Stimulated activated CD8-positive, alpha-beta memory T cell treated with anti-CD3 and anti-CD28 coated beads, Interleukin-2, amount 100 ng/mL, for 1 hour (primary cell): ENCODE data around the gene TIAM2.
"Not testable (repeated sequence)": the region's sequence is repeated elsewhere in the genome, so short reads cannot be mapped to it uniquely, and the experiment has no call there.

Experiments used
- DNase-seq, 2 donors: peaks; one replicate each; pipeline ENCODE4 v3.0.0-alpha.2; 2020; ENCODE audit warnings: low read depth in 2 of 2

TIAM2 gene

GRCh38 chr6:154995254-154996015 lies at the start of gene TIAM2:
Gene TIAM2, plus strand, starts transcription at chr6:154995315. Its CDS starts 133,909 bp downstream, at chr6:155129224.
- no peak for DNase-seq

DNA sequence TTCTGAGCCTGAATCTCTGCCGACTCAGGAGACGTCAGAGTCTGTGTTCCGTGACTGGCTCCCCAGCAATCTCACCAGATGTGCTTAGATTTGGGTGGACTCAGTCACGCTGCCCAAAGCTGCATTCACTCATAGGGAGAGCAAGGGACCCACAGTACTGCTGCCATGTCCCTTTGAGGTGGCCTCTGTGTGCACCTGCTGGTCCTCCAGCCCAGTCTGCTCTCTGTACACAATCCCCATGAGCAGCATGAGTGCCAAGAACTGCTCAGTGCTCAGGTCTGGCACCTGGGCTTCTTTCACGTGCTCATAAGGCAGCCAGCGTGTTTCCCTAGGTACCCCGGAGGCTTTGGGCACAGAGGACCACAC lies 44.2 kb upstream of the TIAM2 start:
- DNase-seq = no peak

- no peak for DNase-seq
Measured at GRCh38 chr6:154951345-154952200, 43.5 kb upstream of the TIAM2 start.

DNA sequence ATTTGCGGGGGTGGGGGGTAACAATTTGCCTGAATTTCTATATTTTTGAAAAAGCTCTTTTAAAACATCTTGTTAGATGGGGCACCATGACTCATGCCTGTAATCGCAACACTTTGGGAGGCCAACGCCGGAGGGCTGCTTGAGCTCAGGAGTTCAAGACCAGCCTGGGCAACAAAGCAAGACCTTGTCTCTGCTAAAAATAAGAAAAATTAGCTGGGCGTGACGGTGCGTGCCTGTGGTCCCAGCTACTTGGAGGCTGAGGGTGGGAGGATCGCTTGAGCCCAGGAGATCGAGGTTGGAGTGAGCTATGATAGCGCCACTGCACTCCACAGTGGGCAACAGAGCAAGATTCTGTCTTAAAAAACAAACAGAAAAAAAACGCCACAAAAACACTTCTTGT lies 41.5 kb upstream of the TIAM2 start:
- DNase-seq = no peak

GRCh38 chr6:154954347-154954746 lies 40.8 kb upstream of the TIAM2 start:
- DNase-seq = no peak

- no peak for DNase-seq
Measured at GRCh38 chr6:154956771-154957522, 38.2 kb upstream of the TIAM2 start.

DNA sequence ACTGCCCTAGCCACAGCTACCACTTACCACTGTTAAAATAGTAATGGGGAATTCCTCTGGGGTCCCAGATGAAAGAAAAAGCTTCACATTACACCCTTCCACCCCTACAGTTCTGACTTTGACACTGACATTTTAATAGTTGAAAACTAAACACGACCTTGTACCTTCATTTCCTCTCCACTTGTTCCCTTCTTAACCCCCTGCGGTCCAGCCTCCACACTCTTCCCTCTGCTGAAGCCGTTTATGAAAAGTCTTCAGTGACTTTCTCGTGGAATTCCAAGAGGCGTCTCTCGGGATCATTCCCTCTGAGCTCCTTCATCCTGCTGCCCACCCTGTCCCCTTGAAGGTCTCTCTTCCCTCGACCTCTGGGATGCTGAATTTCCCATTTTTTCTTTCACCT lies 36.6 kb upstream of the TIAM2 start:
- DNase-seq = no peak

- DNase-seq = no peak
Measured at GRCh38 chr6:154960299-154960843, 34.7 kb upstream of the TIAM2 start.

DNA sequence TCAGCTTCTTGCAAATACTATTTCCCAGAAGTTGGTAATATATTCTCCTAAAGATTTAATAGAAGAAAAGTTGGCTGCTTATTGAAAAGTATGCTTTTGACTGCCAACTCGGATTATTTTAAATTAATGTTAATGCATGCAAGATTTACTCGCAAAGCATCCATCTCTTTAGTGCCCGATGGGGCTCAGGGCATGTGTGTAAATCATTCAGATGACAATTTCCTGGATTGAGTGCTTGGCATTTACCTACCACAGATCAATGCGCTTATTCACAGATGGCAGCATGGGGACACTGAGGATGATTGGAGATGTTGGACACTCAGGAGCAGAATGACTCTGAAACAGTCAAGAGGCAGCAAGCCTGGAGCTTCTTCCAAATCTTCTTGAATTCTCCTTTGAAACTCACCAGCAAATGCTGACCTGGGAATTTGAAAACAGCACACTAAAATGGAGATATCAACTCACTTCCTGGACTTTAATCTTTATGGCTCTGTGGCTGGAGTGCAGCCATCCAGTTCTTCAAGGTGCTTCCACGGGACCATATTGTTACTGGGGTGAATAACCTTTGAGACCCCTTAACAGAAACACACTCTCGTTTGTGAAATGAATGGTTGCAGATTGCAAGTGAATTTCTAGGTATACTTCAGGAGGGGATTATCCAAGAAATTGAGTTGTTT lies 34.1 kb upstream of the TIAM2 start:
- DNase-seq = no peak

- DNase-seq = no peak
Measured at GRCh38 chr6:154962753-154963152, 32.4 kb upstream of the TIAM2 start.

- DNase-seq = not testable (repeated sequence)
Measured at GRCh38 chr6:154966065-154966770, 28.9 kb upstream of the TIAM2 start.

DNA sequence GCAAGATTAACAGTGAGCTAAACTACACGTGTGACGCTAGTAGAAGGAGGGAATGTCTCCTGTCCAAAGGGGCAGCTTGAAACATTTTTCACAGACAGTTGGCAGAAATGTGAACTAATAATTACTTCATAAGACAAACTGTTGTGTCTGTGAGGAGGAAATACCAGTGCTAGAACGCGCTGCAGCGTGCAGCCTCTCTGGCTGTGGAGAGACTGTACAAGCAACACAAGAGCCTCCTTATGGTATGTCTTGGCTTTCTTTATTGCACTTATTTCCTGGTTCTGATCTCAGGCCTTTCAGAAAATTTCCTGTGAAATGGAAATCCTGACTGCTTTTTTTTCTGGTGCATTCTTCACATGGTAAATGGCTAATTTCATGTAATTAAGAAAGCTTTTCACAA lies 25.3 kb upstream of the TIAM2 start:
- no peak for DNase-seq

- no peak for DNase-seq
Measured at GRCh38 chr6:154974485-154975149, 20.5 kb upstream of the TIAM2 start.

DNA sequence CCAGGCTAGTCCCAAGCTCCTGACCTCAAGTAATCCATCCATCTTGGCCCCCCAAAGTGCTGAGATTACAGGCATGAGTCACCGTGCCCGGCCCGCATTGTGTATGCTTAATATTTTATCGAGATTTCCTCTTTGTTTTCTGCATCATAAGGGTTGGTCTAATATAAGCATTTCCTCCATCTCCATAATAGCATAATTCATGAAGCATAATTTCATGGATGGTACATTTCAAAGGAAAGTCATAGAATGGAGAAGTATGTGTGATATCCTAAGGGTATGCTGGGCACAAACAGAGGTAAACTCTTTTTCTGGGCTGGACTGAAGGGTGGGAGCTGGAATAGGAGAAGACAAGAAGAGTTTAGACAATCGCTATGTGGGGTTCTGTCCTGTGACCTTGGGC lies 17.5 kb upstream of the TIAM2 start:
- DNase-seq = no peak

GRCh38 chr6:154980273-154981078 lies 14.6 kb upstream of the TIAM2 start:
- no peak for DNase-seq

DNA sequence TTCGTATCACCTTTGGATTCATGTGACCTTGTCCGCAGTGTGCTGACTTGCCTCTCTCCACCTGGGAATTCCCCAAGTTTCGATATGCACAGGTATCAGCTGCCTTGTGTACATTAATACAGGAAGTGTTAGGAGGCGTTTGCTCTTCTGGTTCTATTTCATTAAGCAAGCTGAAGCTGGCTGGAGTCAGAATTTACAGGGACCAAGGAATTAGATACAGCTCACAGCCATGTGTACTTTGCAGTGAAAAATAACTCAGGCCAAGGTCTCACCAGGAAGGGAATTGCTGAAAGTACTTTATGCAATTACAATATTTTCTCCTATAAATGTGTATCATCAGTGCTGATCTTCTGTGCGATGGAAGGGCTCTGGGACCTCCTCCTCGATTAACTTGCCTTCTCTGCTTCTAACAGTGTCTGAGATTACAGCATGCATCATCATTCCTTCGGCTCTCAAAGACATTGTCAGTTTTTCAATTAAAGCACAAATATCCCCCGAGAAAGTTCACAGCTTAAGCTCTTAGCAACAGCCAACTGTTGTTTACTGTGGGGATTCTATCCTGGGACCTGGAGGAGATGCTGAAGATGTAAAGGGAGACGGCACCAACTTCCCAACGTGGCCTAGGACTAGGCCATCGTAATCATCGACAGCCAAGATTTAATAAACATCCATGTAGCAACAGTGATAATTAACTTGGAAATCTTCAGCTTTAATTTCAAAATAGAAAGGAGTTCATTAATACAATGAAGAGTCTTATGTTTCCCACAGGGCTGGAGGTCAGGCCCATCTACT lies 13.8 kb upstream of the TIAM2 start:
- no peak for DNase-seq

DNA sequence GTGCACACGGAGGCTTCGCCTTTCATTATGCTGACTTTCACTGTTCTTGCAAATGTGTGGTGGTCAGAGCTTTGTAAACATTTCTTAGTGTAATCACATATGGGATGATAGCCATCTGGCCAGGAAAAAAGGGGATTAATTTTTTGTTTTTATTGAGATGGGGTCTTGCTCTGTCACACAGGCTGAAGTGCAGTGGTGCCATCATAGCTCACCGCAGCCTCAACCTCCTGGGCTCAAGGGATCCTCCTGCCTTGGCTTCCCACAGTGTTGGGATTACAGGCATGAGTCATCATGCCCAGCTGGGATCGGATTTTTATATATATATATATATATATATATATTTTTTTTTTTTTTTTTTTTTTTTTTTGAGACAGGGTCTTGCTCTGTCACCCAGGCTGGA lies 11.0 kb upstream of the TIAM2 start:
- no peak for DNase-seq

DNA sequence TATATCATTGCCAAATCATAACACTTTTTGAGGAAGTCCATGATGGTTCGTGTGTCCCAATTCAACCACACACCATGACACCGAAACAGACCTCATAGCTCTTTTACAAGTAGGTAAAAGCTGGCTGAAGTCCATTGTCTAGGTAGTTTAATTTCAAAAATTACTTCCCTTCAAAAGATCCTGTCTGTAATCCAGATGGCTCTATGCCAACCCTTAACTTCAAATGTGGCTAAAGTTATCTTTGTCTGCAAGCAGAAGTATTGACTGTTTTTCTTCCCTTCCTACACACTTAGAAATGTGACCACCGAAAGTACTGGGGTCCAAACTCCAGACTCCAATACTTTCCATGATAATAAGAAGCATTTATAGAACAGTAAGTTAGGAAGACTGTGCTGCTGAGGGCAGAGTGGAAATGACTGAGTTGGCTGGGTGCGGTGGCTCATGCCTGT lies 8.3 kb upstream of the TIAM2 start:
- no peak for DNase-seq

GRCh38 chr6:154989448-154989847 lies 5.7 kb upstream of the TIAM2 start:
- no peak for DNase-seq
